Peyer's patch (tissue), 4 donors: ENCODE results near the gene HCRT. TPM values are rescaled to one million over a fixed set of nuclear protein-coding genes. Genes with fewer than 3 reads are reported as not detected.
A peak's percentile ranks its signal among the peaks of the same experiment; 100 is the strongest.

Source experiments
- DNase-seq, 3 donors: peaks; one replicate each; pipeline ENCODE4 v3.0.0-alpha.2; 2017 to 2019
- H3K27ac ChIP-seq, 4 donors: fragments of 200-600 bp; sonication (generic); one replicate each; pipeline ENCODE4 v1.5.1; 2016 to 2019
- H3K27me3 ChIP-seq, 2 donors: fragments of 200-600 bp; sonication (generic); one replicate each; pipeline ENCODE4 v1.5.1; 2019
- H3K36me3 ChIP-seq, 3 donors: fragments of 200-600 bp; sonication (generic); one replicate each; pipeline ENCODE4 v1.5.1; 2016 to 2019
- H3K4me1 ChIP-seq, 4 donors: fragments of 200-600 bp; sonication (generic); one replicate each; pipeline ENCODE4 v1.5.1; 2016 to 2019
- H3K4me3 ChIP-seq, 4 donors: fragments of 200-600 bp; sonication (generic); 1 replicate in 3 of 4; 2 replicates in 1 of 4; pipeline ENCODE4 v1.5.1; 2016 to 2019; ENCODE audit warnings: mild to moderate bottlenecking in 1 of 4
- H3K9me3 ChIP-seq, 4 donors: fragments of 200-600 bp; sonication (generic); one replicate each; pipeline ENCODE4 v1.5.1; 2016 to 2019; ENCODE audit warnings: mild to moderate bottlenecking in 1 of 4
- CTCF ChIP-seq, 6 experiments: fragments of 450-650 bp in 4 of 6; fragments of 200-600 bp in 2 of 6; sonication (generic) in 1 of 6; IDR thresholded peaks; one replicate each; pipeline ENCODE4 v1.5.1; 2017 to 2019; ENCODE audit warnings: antibody characterized with exemption in 6 of 6, mild to moderate bottlenecking in 3 of 6, moderate library complexity in 1 of 6
- POLR2A ChIP-seq, 2 donors: fragments of 450-650 bp; IDR thresholded peaks; one replicate each; pipeline ENCODE4 v1.5.1; 2017; ENCODE audit warnings: antibody characterized with exemption in 2 of 2, mild to moderate bottlenecking in 2 of 2, moderate library complexity in 2 of 2
- total RNA-seq, 4 donors: library from RNA; depleted of rRNA; stranded (reverse); fragments of >200 nt; gene quantifications; one replicate each; pipeline ENCODE4 v1.1.0, GENCODE V29; 2016

HCRT gene
- total RNA-seq, 4 donors from 2014 or later = not detected

- no peak for DNase-seq
- H3K36me3 ChIP-seq = no peaks in the 10 kb centered on the region
- TF ChIP-seq POLR2A (IDR thresholded peaks at IDR 0.05) (no peak), CTCF (IDR thresholded peaks at IDR 0.05) (peak in 3 of 6 experiments; percentile 21 to 33 (median 26))
- no peaks in the 10 kb centered on the region for H3K9me3 ChIP-seq
- no peaks in the 10 kb centered on the region for H3K4me1 ChIP-seq
- H3K27me3 ChIP-seq = no peaks in the 10 kb centered on the region
- no peak overlapping the region for H3K4me3 ChIP-seq
- no peak overlapping the region for H3K27ac ChIP-seq
Observed at GRCh38 chr17:42163113-42163512, 22.1 kb downstream of the HCRT start.

GRCh38 chr17:42160531-42160910 is 24.7 kb downstream of the HCRT start:
- H3K27me3 ChIP-seq = no peaks in the 10 kb centered on the region
- no peak overlapping the region for H3K27ac ChIP-seq
- H3K4me3 ChIP-seq = no peak overlapping the region
- no peaks in the 10 kb centered on the region for H3K4me1 ChIP-seq
- no peak for DNase-seq
- H3K9me3 ChIP-seq = no peaks in the 10 kb centered on the region
- TF ChIP-seq POLR2A (IDR thresholded peaks at IDR 0.05) (no peak), CTCF (IDR thresholded peaks at IDR 0.05) (no peak)
- no peaks in the 10 kb centered on the region for H3K36me3 ChIP-seq

GRCh38 chr17:42159796-42160530 is 25.3 kb downstream of the HCRT start:
- Histone ChIP-seq H3K27ac (no peak overlapping the region), H3K4me1 (no peaks in the 10 kb centered on the region), H3K4me3 (no peak overlapping the region), H3K27me3 (no peaks in the 10 kb centered on the region), H3K36me3 (no peaks in the 10 kb centered on the region), H3K9me3 (no peaks in the 10 kb centered on the region)
- no peak for DNase-seq
- TF ChIP-seq POLR2A (IDR thresholded peaks at IDR 0.05) (no peak), CTCF (IDR thresholded peaks at IDR 0.05) (no peak)

GRCh38 chr17:42155614-42156045 is 29.6 kb downstream of the HCRT start:
- H3K4me1 ChIP-seq = peaks cover 3 to 19% (median 14%) of the 10 kb centered on the region in 4 donors
- H3K9me3 ChIP-seq = no peaks in the 10 kb centered on the region
- TF ChIP-seq CTCF (IDR thresholded peaks at IDR 0.05) (no peak), POLR2A (IDR thresholded peaks at IDR 0.05) (no peak)
- no peak for DNase-seq
- peak overlapping the region in 3 of 4 donors; percentile 91 to 98 (median 94) for H3K4me3 ChIP-seq
- no peaks in the 10 kb centered on the region for H3K27me3 ChIP-seq
- H3K36me3 ChIP-seq = peaks cover 0 to 11% (median 0%) of the 10 kb centered on the region in 3 donors
- H3K27ac ChIP-seq = peak overlapping the region in 1 of 4 donors; percentile 85

GRCh38 chr17:42153919-42154742 is 31.1 kb downstream of the HCRT start:
- Histone ChIP-seq H3K9me3 (no peaks in the 10 kb centered on the region), H3K36me3 (peaks cover 0 to 16% (median 0%) of the 10 kb centered on the region in 3 donors), H3K4me1 (peaks cover 3 to 19% (median 14%) of the 10 kb centered on the region in 4 donors), H3K27ac (peak overlapping the region; percentile 85 to 88 (median 86)), H3K4me3 (peak overlapping the region; percentile 90 to 98 (median 92)), H3K27me3 (no peaks in the 10 kb centered on the region)
- DNase-seq = no peak
- TF ChIP-seq CTCF (IDR thresholded peaks at IDR 0.05) = peak in 1 of 6 experiments; percentile 2
- TF ChIP-seq POLR2A (IDR thresholded peaks at IDR 0.05) = no peak
